ENCODE data around the gene CALHM2.

Gene CALHM2

GRCh38 chr10:103451831-103452505, at the start of gene CALHM2:
Gene CALHM2 (minus strand): TSS chr10:103452370. CDS start chr10:103449941, 2,429 bp downstream.
- POLR2A ChIA-PET, result interaction anchor here (0.6 kb wide), 2 partner anchors 39 to 669 kb away, joined by 4 read pairs; no protein-coding TSS in a partner anchor
- DNase-seq (ENCODE audit: extremely low spot score), result peak; percentile 89

GRCh38 chr10:103501186-103501585, 49.0 kb upstream of the CALHM2 start:
- TF ChIP-seq, protein P1, sequence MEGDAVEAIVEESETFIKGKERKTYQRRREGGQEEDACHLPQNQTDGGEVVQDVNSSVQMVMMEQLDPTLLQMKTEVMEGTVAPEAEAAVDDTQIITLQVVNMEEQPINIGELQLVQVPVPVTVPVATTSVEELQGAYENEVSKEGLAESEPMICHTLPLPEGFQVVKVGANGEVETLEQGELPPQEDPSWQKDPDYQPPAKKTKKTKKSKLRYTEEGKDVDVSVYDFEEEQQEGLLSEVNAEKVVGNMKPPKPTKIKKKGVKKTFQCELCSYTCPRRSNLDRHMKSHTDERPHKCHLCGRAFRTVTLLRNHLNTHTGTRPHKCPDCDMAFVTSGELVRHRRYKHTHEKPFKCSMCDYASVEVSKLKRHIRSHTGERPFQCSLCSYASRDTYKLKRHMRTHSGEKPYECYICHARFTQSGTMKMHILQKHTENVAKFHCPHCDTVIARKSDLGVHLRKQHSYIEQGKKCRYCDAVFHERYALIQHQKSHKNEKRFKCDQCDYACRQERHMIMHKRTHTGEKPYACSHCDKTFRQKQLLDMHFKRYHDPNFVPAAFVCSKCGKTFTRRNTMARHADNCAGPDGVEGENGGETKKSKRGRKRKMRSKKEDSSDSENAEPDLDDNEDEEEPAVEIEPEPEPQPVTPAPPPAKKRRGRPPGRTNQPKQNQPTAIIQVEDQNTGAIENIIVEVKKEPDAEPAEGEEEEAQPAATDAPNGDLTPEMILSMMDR (IDR thresholded peaks at IDR 0.05; ENCODE audit: control extremely low read depth, extremely low read depth, low read depth, missing control alignments), result no peak
- DNase-seq (ENCODE audit: extremely low spot score), result no peak
- CTCF ChIA-PET, result interaction anchor here (1.1 to 1.2 kb wide), 2 partner anchors 9 to 25 kb away, joined by 3 read pairs; no protein-coding TSS in a partner anchor
- POLR2A ChIA-PET, result no interaction called here

More at GRCh38 chr10:103451831-103452505, at the start of gene CALHM2:
- TF ChIP-seq, protein P1 (IDR thresholded peaks at IDR 0.05; ENCODE audit: control extremely low read depth, extremely low read depth, low read depth, missing control alignments), result no peak
- CTCF ChIA-PET, result interaction anchor here (1.1 to 6.3 kb wide), 11 partner anchors 10 to 41 kb away, joined by 3 to 42 read pairs (median 4); partner anchors contain the start of gene NEURL1

DNA sequence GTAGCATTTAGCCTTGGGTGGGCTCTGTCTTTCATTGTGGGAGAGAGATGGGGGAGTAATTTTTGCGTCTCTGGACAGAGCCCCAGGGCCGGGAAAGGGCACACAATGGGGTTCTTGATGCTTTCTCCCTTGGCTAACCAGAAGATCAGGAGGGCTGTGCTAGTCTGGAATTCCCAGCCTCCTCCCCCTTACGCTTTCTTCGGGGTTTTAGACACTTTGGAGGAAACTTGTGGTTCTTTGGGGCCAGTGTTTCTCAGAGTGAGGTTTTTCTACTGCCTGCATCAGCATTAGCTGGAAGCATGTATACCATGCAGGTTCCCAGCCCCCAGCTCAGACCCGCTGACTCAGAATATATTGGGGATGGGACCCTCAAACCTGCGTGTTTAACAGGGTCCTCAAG, 48.3 kb upstream of the CALHM2 start:
- ChIA-PET CTCF (interaction anchor here (1.2 kb wide), 1 partner anchor 15 kb away, joined by 3 read pairs; no protein-coding TSS in a partner anchor), POLR2A (no interaction called here)
- DNase-seq (ENCODE audit: extremely low spot score), result no peak
- TF ChIP-seq, protein P1 (IDR thresholded peaks at IDR 0.05; ENCODE audit: control extremely low read depth, extremely low read depth, low read depth, missing control alignments), result no peak

GRCh38 chr10:103499881-103500280, 47.7 kb upstream of the CALHM2 start:
- ChIA-PET CTCF (interaction anchor here (1.2 to 1.7 kb wide), 3 partner anchors 10 to 581 kb away, joined by 3 to 11 read pairs (median 3); no protein-coding TSS in a partner anchor), POLR2A (no interaction called here)
- TF ChIP-seq, protein P1 (IDR thresholded peaks at IDR 0.05; ENCODE audit: control extremely low read depth, extremely low read depth, low read depth, missing control alignments), result no peak
- DNase-seq (ENCODE audit: extremely low spot score), result no peak

DNA sequence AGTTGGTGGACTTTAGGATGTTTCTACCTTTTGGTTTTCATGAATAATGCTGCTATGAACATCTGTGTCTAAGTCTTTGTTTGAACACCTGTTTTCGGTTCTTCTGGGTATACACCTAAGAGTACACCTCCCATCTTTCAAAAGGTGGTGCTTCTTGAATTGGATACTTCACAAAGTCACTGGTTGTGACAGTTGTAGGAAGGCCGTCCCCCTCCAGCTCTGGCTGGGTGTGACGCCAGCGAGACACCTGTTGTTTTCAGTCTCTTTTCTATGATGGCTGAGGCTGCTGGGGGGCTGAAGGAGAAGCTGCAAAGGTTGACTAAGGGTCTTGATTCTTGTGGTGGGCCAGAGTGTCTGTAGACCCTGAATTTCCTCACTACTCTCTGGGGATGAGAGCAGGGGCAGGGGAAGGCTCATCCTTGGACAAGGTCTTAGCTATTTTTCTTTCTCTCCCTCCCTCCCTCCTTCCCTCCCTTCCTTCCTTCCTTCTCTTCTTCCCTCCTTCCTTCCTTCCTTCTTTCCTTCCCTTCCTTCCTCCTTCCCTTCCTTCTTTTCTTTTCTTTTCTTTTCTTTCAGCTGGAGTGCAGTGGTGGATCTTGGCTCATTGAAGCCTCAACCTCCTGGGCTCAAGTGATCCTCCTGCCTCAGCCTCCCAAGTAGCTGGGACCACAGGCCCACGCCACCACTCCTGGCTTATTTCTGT, 46.9 kb upstream of the CALHM2 start:
- ChIA-PET POLR2A (no interaction called here), CTCF (interaction anchor here (1.2 to 1.7 kb wide), 3 partner anchors 9 to 582 kb away, joined by 3 to 11 read pairs (median 3); no protein-coding TSS in a partner anchor)
- TF ChIP-seq, protein P1 (IDR thresholded peaks at IDR 0.05; ENCODE audit: control extremely low read depth, extremely low read depth, low read depth, missing control alignments), result no peak
- no peak for DNase-seq (ENCODE audit: extremely low spot score)

- POLR2A ChIA-PET, result interaction anchor here (0.5 kb wide), 1 partner anchor 310 kb away, joined by 6 read pairs; no protein-coding TSS in a partner anchor
- TF ChIP-seq, protein P1 (IDR thresholded peaks at IDR 0.05; ENCODE audit: control extremely low read depth, extremely low read depth, low read depth, missing control alignments), result no peak
- CTCF ChIA-PET, result interaction anchor here (1.3 to 7.0 kb wide), 2 partner anchors 13 to 25 kb away, joined by 3 to 42 read pairs; no protein-coding TSS in a partner anchor
- no peak for DNase-seq (ENCODE audit: extremely low spot score)
Observed at GRCh38 chr10:103497161-103497915, 45.2 kb upstream of the CALHM2 start.

Measured in GM10248 (cell line).